NCI-H2227 (cell line): ENCODE data around the gene SPIN2A.
A peak's percentile ranks its signal among the peaks of the same experiment; 100 is the strongest.
"Not testable (repeated sequence)": the region's sequence is repeated elsewhere in the genome, so short reads cannot be mapped to it uniquely, and the experiment has no call there.

Experiments
- DNase-seq: peaks from one replicate; lab custom pipeline; 2025; ENCODE audit not compliant: unreplicated experiment; lab: John Stamatoyannopoulos, UW

SPIN2A gene

GRCh38 chrX:57137073-57137472 lies at the start of gene SPIN2A:
TSS of gene SPIN2A (minus strand) at chrX:57137397. CDS start at chrX:57136597, 800 bp downstream.
- peak; percentile 70 for DNase-seq

- no peak for DNase-seq
These were observed 41.4 kb upstream of the SPIN2A start for GRCh38 chrX:57178605-57179004.

- no peak for DNase-seq
These were observed 39.9 kb upstream of the SPIN2A start for GRCh38 chrX:57177070-57177469.

- no peak for DNase-seq
These were observed 35.3 kb upstream of the SPIN2A start for GRCh38 chrX:57172544-57172943.

- no peak for DNase-seq
These were observed 19.3 kb upstream of the SPIN2A start for GRCh38 chrX:57156397-57157049.

- DNase-seq = no peak
These were observed 18.0 kb upstream of the SPIN2A start for GRCh38 chrX:57155171-57155570.

GRCh38 chrX:57152222-57152621 lies 15.0 kb upstream of the SPIN2A start:
- DNase-seq = not testable (repeated sequence)

- DNase-seq = no peak
These were observed 1.5 kb upstream of the SPIN2A start for GRCh38 chrX:57138674-57139073.

- DNase-seq = peak; percentile 60
These were observed 304 bp upstream of the SPIN2A start for GRCh38 chrX:57137501-57137900.

GRCh38 chrX:57136589-57136988 lies 608 bp downstream of the SPIN2A start:
- not testable (repeated sequence) for DNase-seq

GRCh38 chrX:57135287-57135686 lies 1.9 kb downstream of the SPIN2A start:
- DNase-seq = no peak

- no peak for DNase-seq
These were observed 2.5 kb downstream of the SPIN2A start for GRCh38 chrX:57134702-57135101.

GRCh38 chrX:57133706-57134105 lies 3.5 kb downstream of the SPIN2A start:
- DNase-seq = no peak

- not testable (repeated sequence) for DNase-seq
These were observed 3.9 kb downstream of the SPIN2A start for GRCh38 chrX:57133284-57133683.

GRCh38 chrX:57132046-57132445 lies 5.2 kb downstream of the SPIN2A start:
- no peak for DNase-seq

- no peak for DNase-seq
These were observed 15.4 kb downstream of the SPIN2A start for GRCh38 chrX:57121816-57122215.

GRCh38 chrX:57121162-57121755 lies 15.9 kb downstream of the SPIN2A start, which contains the start of gene SPIN2B:
TSS of gene SPIN2B (minus strand) at chrX:57121548.
- DNase-seq = peak; percentile 95

GRCh38 chrX:57120619-57121161 lies 16.5 kb downstream of the SPIN2A start:
- not testable (repeated sequence) for DNase-seq

GRCh38 chrX:57119416-57119815 lies 17.8 kb downstream of the SPIN2A start:
- no peak for DNase-seq

GRCh38 chrX:57117566-57117965 lies 19.6 kb downstream of the SPIN2A start:
- DNase-seq = not testable (repeated sequence)

GRCh38 chrX:57104921-57105398 lies 32.2 kb downstream of the SPIN2A start:
- no peak for DNase-seq

GRCh38 chrX:57104406-57104805 lies 32.8 kb downstream of the SPIN2A start:
- no peak for DNase-seq
